HCT116 (cell line): ENCODE measurements around the gene POLE3.

Experiments used
- EGR1 ChIP-seq: IDR thresholded peaks from 2 replicates; pipeline ENCODE4 v1.6.1; 2012; ENCODE audit warnings: low read depth
- EZH2phosphoT487 ChIP-seq: fragments of 200-600 bp; IDR thresholded peaks from 2 replicates; pipeline ENCODE4 v1.6.1; 2018; ENCODE audit warnings: antibody characterized with exemption, borderline replicate concordance
- POLR2A ChIP-seq: IDR thresholded peaks from 2 replicates; pipeline ENCODE4 v1.7.0; 2011; ENCODE audit warnings: borderline replicate concordance; ENCODE audit not compliant: insufficient read depth, insufficient read length; ENCODE audit errors: extremely low read depth
- POLR2AphosphoS5 ChIP-seq: IDR thresholded peaks from 2 replicates; pipeline ENCODE4 v1.6.1; 2011; ENCODE audit warnings: mild to moderate bottlenecking, low read depth, low read length, moderate library complexity
- YY1 ChIP-seq: IDR thresholded peaks from 2 replicates; pipeline ENCODE4 v1.6.1; 2011; ENCODE audit warnings: low read length, low read depth, moderate library complexity, mild to moderate bottlenecking; ENCODE audit not compliant: insufficient replicate concordance; ENCODE audit errors: extremely low read depth
- TF ChIP-seq, protein P1 (sequence below), 3 experiments: fragments of 200-600 bp in 1 of 3; sonication (generic) in 1 of 3; IDR thresholded peaks in 2 of 3; conservative IDR thresholded peaks in 1 of 3; 2 replicates each; pipeline ENCODE4 v1.5.1; 2012 to 2017; ENCODE audit warnings: low read depth in 2 of 3, low read length in 2 of 3, antibody characterized with exemption in 1 of 3, borderline replicate concordance in 1 of 3, control low read depth in 1 of 3, mild to moderate bottlenecking in 1 of 3, mixed read lengths in 1 of 3, mixed run types in 1 of 3, moderate library complexity in 1 of 3; ENCODE audit not compliant: insufficient read depth in 1 of 3
- TF ChIP-seq, protein P2 (sequence below): IDR thresholded peaks from 2 replicates; pipeline ENCODE4 v1.6.1; 2012; ENCODE audit warnings: low read depth

GRCh38 chr9:113386571-113387393, 23.7 kb downstream of the POLE3 start:
- no peak for TF ChIP-seq POLR2A
- TF ChIP-seq, protein P1, sequence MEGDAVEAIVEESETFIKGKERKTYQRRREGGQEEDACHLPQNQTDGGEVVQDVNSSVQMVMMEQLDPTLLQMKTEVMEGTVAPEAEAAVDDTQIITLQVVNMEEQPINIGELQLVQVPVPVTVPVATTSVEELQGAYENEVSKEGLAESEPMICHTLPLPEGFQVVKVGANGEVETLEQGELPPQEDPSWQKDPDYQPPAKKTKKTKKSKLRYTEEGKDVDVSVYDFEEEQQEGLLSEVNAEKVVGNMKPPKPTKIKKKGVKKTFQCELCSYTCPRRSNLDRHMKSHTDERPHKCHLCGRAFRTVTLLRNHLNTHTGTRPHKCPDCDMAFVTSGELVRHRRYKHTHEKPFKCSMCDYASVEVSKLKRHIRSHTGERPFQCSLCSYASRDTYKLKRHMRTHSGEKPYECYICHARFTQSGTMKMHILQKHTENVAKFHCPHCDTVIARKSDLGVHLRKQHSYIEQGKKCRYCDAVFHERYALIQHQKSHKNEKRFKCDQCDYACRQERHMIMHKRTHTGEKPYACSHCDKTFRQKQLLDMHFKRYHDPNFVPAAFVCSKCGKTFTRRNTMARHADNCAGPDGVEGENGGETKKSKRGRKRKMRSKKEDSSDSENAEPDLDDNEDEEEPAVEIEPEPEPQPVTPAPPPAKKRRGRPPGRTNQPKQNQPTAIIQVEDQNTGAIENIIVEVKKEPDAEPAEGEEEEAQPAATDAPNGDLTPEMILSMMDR (IDR thresholded peaks at IDR 0.05 in 2 of 3, conservative IDR thresholded peaks at IDR 0.05 in 1 of 3; ENCODE audit: borderline replicate concordance in 1 of 3, insufficient read depth in 1 of 3, low read depth in 2 of 3, low read length in 2 of 3) = no peak
- TF ChIP-seq EZH2phosphoT487 = no peak
- TF ChIP-seq POLR2AphosphoS5 = no peak
- no peak for TF ChIP-seq YY1
- TF ChIP-seq, protein P2, sequence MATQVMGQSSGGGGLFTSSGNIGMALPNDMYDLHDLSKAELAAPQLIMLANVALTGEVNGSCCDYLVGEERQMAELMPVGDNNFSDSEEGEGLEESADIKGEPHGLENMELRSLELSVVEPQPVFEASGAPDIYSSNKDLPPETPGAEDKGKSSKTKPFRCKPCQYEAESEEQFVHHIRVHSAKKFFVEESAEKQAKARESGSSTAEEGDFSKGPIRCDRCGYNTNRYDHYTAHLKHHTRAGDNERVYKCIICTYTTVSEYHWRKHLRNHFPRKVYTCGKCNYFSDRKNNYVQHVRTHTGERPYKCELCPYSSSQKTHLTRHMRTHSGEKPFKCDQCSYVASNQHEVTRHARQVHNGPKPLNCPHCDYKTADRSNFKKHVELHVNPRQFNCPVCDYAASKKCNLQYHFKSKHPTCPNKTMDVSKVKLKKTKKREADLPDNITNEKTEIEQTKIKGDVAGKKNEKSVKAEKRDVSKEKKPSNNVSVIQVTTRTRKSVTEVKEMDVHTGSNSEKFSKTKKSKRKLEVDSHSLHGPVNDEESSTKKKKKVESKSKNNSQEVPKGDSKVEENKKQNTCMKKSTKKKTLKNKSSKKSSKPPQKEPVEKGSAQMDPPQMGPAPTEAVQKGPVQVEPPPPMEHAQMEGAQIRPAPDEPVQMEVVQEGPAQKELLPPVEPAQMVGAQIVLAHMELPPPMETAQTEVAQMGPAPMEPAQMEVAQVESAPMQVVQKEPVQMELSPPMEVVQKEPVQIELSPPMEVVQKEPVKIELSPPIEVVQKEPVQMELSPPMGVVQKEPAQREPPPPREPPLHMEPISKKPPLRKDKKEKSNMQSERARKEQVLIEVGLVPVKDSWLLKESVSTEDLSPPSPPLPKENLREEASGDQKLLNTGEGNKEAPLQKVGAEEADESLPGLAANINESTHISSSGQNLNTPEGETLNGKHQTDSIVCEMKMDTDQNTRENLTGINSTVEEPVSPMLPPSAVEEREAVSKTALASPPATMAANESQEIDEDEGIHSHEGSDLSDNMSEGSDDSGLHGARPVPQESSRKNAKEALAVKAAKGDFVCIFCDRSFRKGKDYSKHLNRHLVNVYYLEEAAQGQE = no peak
- no peak for TF ChIP-seq EGR1
